ENCODE data around the gene DDX41.
"Not testable (repeated sequence)": the region's sequence is repeated elsewhere in the genome, so short reads cannot be mapped to it uniquely, and the experiment has no call there.

DDX41 gene

GRCh38 chr5:177537389-177538361, 20.9 kb upstream of the DDX41 start:
- DNase-seq: no peak

GRCh38 chr5:177536386-177536785, 19.6 kb upstream of the DDX41 start:
- DNase-seq: no peak

GRCh38 chr5:177535125-177535524, 18.4 kb upstream of the DDX41 start:
- DNase-seq: no peak

- DNase-seq: not testable (repeated sequence)
These were observed 17.7 kb upstream of the DDX41 start for GRCh38 chr5:177534433-177534832.

- no peak for DNase-seq
These were observed 14.6 kb upstream of the DDX41 start for GRCh38 chr5:177531209-177531940.

- no peak for DNase-seq
These were observed 13.9 kb upstream of the DDX41 start for GRCh38 chr5:177530638-177531037.

- DNase-seq: no peak
These were observed 12.8 kb upstream of the DDX41 start for GRCh38 chr5:177529247-177530203.

GRCh38 chr5:177528631-177529030, 11.9 kb upstream of the DDX41 start:
- no peak for DNase-seq

GRCh38 chr5:177527595-177527994, 10.8 kb upstream of the DDX41 start:
- DNase-seq: no peak

GRCh38 chr5:177526791-177527190, 10.0 kb upstream of the DDX41 start:
- DNase-seq: no peak

- DNase-seq: no peak
These were observed 9.4 kb upstream of the DDX41 start for GRCh38 chr5:177526191-177526590.

- DNase-seq: no peak
These were observed 8.3 kb upstream of the DDX41 start for GRCh38 chr5:177524941-177525655.

GRCh38 chr5:177524539-177524900, 7.8 kb upstream of the DDX41 start:
- no peak for DNase-seq

GRCh38 chr5:177523711-177524538, 7.2 kb upstream of the DDX41 start:
- no peak for DNase-seq

GRCh38 chr5:177520916-177521513, 4.3 kb upstream of the DDX41 start:
- DNase-seq: no peak

- no peak for DNase-seq
These were observed 3.5 kb upstream of the DDX41 start for GRCh38 chr5:177520271-177520670.

GRCh38 chr5:177519463-177520235, 2.9 kb upstream of the DDX41 start:
- DNase-seq: no peak

- no peak for DNase-seq
These were observed 1.2 kb downstream of the DDX41 start for GRCh38 chr5:177515580-177515979.

- no peak for DNase-seq
These were observed 2.2 kb downstream of the DDX41 start for GRCh38 chr5:177514541-177514940.

GRCh38 chr5:177513500-177513899, 3.3 kb downstream of the DDX41 start:
- no peak for DNase-seq

Measured in KG1 (cell line).